Activated naive CD4-positive, alpha-beta T cell treated with anti-CD3 and anti-CD28 coated beads for 36 hours (primary cell): Measurements from ENCODE around the gene RAPGEF4. TPM values are rescaled to one million over a fixed set of nuclear protein-coding genes. Genes with fewer than 3 reads are reported as not detected.
A peak's percentile ranks its signal among the peaks of the same experiment; 100 is the strongest.
"Not testable (repeated sequence)": the region's sequence is repeated elsewhere in the genome, so short reads cannot be mapped to it uniquely, and the experiment has no call there.

Experiments
- CTCF ChIA-PET: fragments of 350-600 bp; sonication (Branson Sonifier 250); formaldehyde crosslinking; loops from one replicate; lab custom pipeline; 2021; ENCODE audit warnings: antibody characterized with exemption; lab: Charles Lee
- DNase-seq: peaks from one replicate; pipeline ENCODE4 v3.0.0-alpha.2; 2020
- H3K27ac Mint-ChIP-seq: one replicate; pipeline ENCODE4 v1.8.0; 2021; ENCODE audit warnings: mild to moderate bottlenecking, mixed read lengths
- H3K27me3 Mint-ChIP-seq: one replicate; pipeline ENCODE4 v1.8.0; 2021; ENCODE audit warnings: low read depth, mixed read lengths
- H3K36me3 Mint-ChIP-seq: one replicate; pipeline ENCODE4 v1.8.0; 2021; ENCODE audit warnings: low read depth, mixed read lengths
- H3K4me1 Mint-ChIP-seq: one replicate; pipeline ENCODE4 v1.8.0; 2021; ENCODE audit warnings: low read depth, mixed read lengths
- H3K4me3 Mint-ChIP-seq: one replicate; pipeline ENCODE4 v1.8.0; 2021; ENCODE audit warnings: mild to moderate bottlenecking, moderate library complexity, mixed read lengths
- H3K9me3 Mint-ChIP-seq: one replicate; pipeline ENCODE4 v1.8.0; 2021; ENCODE audit warnings: mixed read lengths
- intact Hi-C: fragments of 100-400 bp; cut with micrococcal nuclease; formaldehyde crosslinking; loops from one replicate; pipeline ENCODE4 v1.15.1; 2023
- total RNA-seq, 2 experiments: library from RNA; stranded (reverse); gene quantifications; one replicate each; pipeline ENCODE4 v1.2.3, GENCODE V29; 2021

RAPGEF4 gene
- total RNA-seq, 2 experiments from 2014 or later = 0.24 to 0.35 TPM

- Mint-ChIP-seq H3K4me1 (no peaks in the 10 kb centered on the region), H3K4me3 (no peak overlapping the region), H3K36me3 (no peaks in the 10 kb centered on the region), H3K9me3 (no peaks in the 10 kb centered on the region), H3K27me3 (peaks cover 3% of the 10 kb centered on the region), H3K27ac (no peak overlapping the region)
- CTCF ChIA-PET = interaction anchor here (0.8 to 1.9 kb wide), 3 partner anchors 14 to 17 kb away, joined by 3 to 6 read pairs (median 3); no protein-coding TSS in a partner anchor
- no peak for DNase-seq
- intact Hi-C loops = no loop called here
Observed at GRCh38 chr2:172788871-172789270, 53.2 kb downstream of the RAPGEF4 start.

GRCh38 chr2:172790404-172790803, 54.8 kb downstream of the RAPGEF4 start:
- no peaks in the 10 kb centered on the region for H3K4me1 Mint-ChIP-seq
- H3K27ac Mint-ChIP-seq = no peak overlapping the region
- CTCF ChIA-PET = no interaction called here
- no peaks in the 10 kb centered on the region for H3K36me3 Mint-ChIP-seq
- DNase-seq = no peak
- H3K9me3 Mint-ChIP-seq = no peaks in the 10 kb centered on the region
- peaks cover 3% of the 10 kb centered on the region for H3K27me3 Mint-ChIP-seq
- H3K4me3 Mint-ChIP-seq = no peak overlapping the region
- intact Hi-C loops = no loop called here

GRCh38 chr2:172791953-172792352, 56.3 kb downstream of the RAPGEF4 start:
- no peak for DNase-seq
- H3K27me3 Mint-ChIP-seq = no peaks in the 10 kb centered on the region
- no peaks in the 10 kb centered on the region for H3K4me1 Mint-ChIP-seq
- H3K4me3 Mint-ChIP-seq = no peak overlapping the region
- intact Hi-C loops = no loop called here
- H3K9me3 Mint-ChIP-seq = no peaks in the 10 kb centered on the region
- H3K27ac Mint-ChIP-seq = no peak overlapping the region
- no peaks in the 10 kb centered on the region for H3K36me3 Mint-ChIP-seq
- CTCF ChIA-PET = no interaction called here

- Mint-ChIP-seq H3K36me3 (no peaks in the 10 kb centered on the region), H3K27me3 (no peaks in the 10 kb centered on the region), H3K4me1 (no peaks in the 10 kb centered on the region), H3K9me3 (no peaks in the 10 kb centered on the region), H3K4me3 (no peak overlapping the region), H3K27ac (no peak overlapping the region)
- intact Hi-C loops = no loop called here
- CTCF ChIA-PET = no interaction called here
- no peak for DNase-seq
Observed at GRCh38 chr2:172792711-172793110, 57.1 kb downstream of the RAPGEF4 start.

- H3K9me3 Mint-ChIP-seq = peaks cover 18% of the 10 kb centered on the region
- intact Hi-C loops, H3K27ac Mint-ChIP-seq, DNase-seq, H3K4me3 Mint-ChIP-seq, H3K4me1 Mint-ChIP-seq, H3K27me3 Mint-ChIP-seq, H3K36me3 Mint-ChIP-seq: not testable (repeated sequence)
- CTCF ChIA-PET = interaction anchor here (1.6 kb wide), 1 partner anchor 129 kb away, joined by 9 read pairs; no protein-coding TSS in a partner anchor
Observed at GRCh38 chr2:172803308-172803707, 67.7 kb downstream of the RAPGEF4 start.

GRCh38 chr2:172804423-172804822, 68.8 kb downstream of the RAPGEF4 start:
- peaks cover 18% of the 10 kb centered on the region for H3K9me3 Mint-ChIP-seq
- H3K27me3 Mint-ChIP-seq = peaks cover 2% of the 10 kb centered on the region
- intact Hi-C loops = no loop called here
- DNase-seq = no peak
- H3K36me3 Mint-ChIP-seq = peaks cover 3% of the 10 kb centered on the region
- CTCF ChIA-PET = interaction anchor here (1.0 to 1.6 kb wide), 2 partner anchors 15 to 128 kb away, joined by 3 to 9 read pairs; no protein-coding TSS in a partner anchor
- H3K27ac Mint-ChIP-seq = no peak overlapping the region
- no peaks in the 10 kb centered on the region for H3K4me1 Mint-ChIP-seq
- no peak overlapping the region for H3K4me3 Mint-ChIP-seq

- CTCF ChIA-PET = interaction anchor here (0.6 to 4.9 kb wide), 16 partner anchors 11 to 1055 kb away, joined by 3 to 46 read pairs (median 3); no protein-coding TSS in a partner anchor
- intact Hi-C loops = loop anchor here (1.0 to 5.0 kb wide), 4 partner anchors 58 to 404 kb away; no protein-coding TSS in a partner anchor
Observed at GRCh38 chr2:172806493-172806892, 70.8 kb downstream of the RAPGEF4 start.

GRCh38 chr2:172806996-172807395, 71.4 kb downstream of the RAPGEF4 start:
- no peak for DNase-seq
- peaks cover 16% of the 10 kb centered on the region for H3K9me3 Mint-ChIP-seq
- no peak overlapping the region for H3K27ac Mint-ChIP-seq
- H3K36me3 Mint-ChIP-seq = peaks cover 3% of the 10 kb centered on the region
- intact Hi-C loops = loop anchor here (1.0 to 5.0 kb wide), 4 partner anchors 58 to 404 kb away; no protein-coding TSS in a partner anchor
- peaks cover 2% of the 10 kb centered on the region for H3K27me3 Mint-ChIP-seq
- CTCF ChIA-PET = interaction anchor here (0.6 to 4.9 kb wide), 9 partner anchors 18 to 1055 kb away, joined by 3 to 46 read pairs (median 4); no protein-coding TSS in a partner anchor
- no peaks in the 10 kb centered on the region for H3K4me1 Mint-ChIP-seq
- no peak overlapping the region for H3K4me3 Mint-ChIP-seq

More at GRCh38 chr2:172806493-172806892, 70.8 kb downstream of the RAPGEF4 start:
- Mint-ChIP-seq H3K36me3 (peaks cover 3% of the 10 kb centered on the region), H3K9me3 (peaks cover 18% of the 10 kb centered on the region), H3K27me3 (peaks cover 2% of the 10 kb centered on the region), H3K4me3 (no peak overlapping the region), H3K27ac (no peak overlapping the region), H3K4me1 (no peaks in the 10 kb centered on the region)
- DNase-seq = peak; percentile 9

GRCh38 chr2:172808156-172808555, 72.5 kb downstream of the RAPGEF4 start:
- CTCF ChIA-PET = interaction anchor here (0.5 to 4.9 kb wide), 6 partner anchors 41 to 1234 kb away, joined by 3 to 46 read pairs (median 3); no protein-coding TSS in a partner anchor
- Mint-ChIP-seq H3K27ac (no peak overlapping the region), H3K27me3 (peaks cover 2% of the 10 kb centered on the region), H3K36me3 (peaks cover 3% of the 10 kb centered on the region), H3K4me1 (no peaks in the 10 kb centered on the region), H3K9me3 (peaks cover 7% of the 10 kb centered on the region), H3K4me3 (no peak overlapping the region)
- DNase-seq = no peak
- intact Hi-C loops = loop anchor here (5.0 kb wide), 1 partner anchor 214 kb away; no protein-coding TSS in a partner anchor

GRCh38 chr2:172811027-172811426, 75.4 kb downstream of the RAPGEF4 start:
- H3K9me3 Mint-ChIP-seq = no peaks in the 10 kb centered on the region
- CTCF ChIA-PET = no interaction called here
- H3K36me3 Mint-ChIP-seq = no peaks in the 10 kb centered on the region
- peak; percentile 32 for DNase-seq
- H3K4me1 Mint-ChIP-seq = no peaks in the 10 kb centered on the region
- H3K27me3 Mint-ChIP-seq = peaks cover 2% of the 10 kb centered on the region
- H3K4me3 Mint-ChIP-seq = no peak overlapping the region
- no peak overlapping the region for H3K27ac Mint-ChIP-seq
- intact Hi-C loops = no loop called here

- CTCF ChIA-PET = no interaction called here
- H3K36me3 Mint-ChIP-seq = no peaks in the 10 kb centered on the region
- H3K9me3 Mint-ChIP-seq = no peaks in the 10 kb centered on the region
- peaks cover 2% of the 10 kb centered on the region for H3K27me3 Mint-ChIP-seq
- H3K27ac Mint-ChIP-seq = no peak overlapping the region
- intact Hi-C loops = no loop called here
- H3K4me3 Mint-ChIP-seq = no peak overlapping the region
- H3K4me1 Mint-ChIP-seq = no peaks in the 10 kb centered on the region
- DNase-seq = no peak
Observed at GRCh38 chr2:172812158-172812744, 76.6 kb downstream of the RAPGEF4 start.

GRCh38 chr2:172813314-172813888, 77.8 kb downstream of the RAPGEF4 start:
- H3K9me3 Mint-ChIP-seq = no peaks in the 10 kb centered on the region
- peaks cover 2% of the 10 kb centered on the region for H3K27me3 Mint-ChIP-seq
- no peak overlapping the region for H3K4me3 Mint-ChIP-seq
- intact Hi-C loops = no loop called here
- CTCF ChIA-PET = interaction anchor here (0.7 to 2.3 kb wide), 3 partner anchors 119 to 993 kb away, joined by 5 to 17 read pairs (median 6); no protein-coding TSS in a partner anchor
- no peaks in the 10 kb centered on the region for H3K4me1 Mint-ChIP-seq
- H3K27ac Mint-ChIP-seq = no peak overlapping the region
- H3K36me3 Mint-ChIP-seq = no peaks in the 10 kb centered on the region
- no peak for DNase-seq
